Subcutaneous abdominal adipose tissue (tissue), 5 donors: ENCODE data around the gene GOLIM4.
"Not testable (repeated sequence)": the region's sequence is repeated elsewhere in the genome, so short reads cannot be mapped to it uniquely, and the experiment has no call there.

ENCODE experiments used
- H3K27ac ChIP-seq: one replicate; pipeline ENCODE4 v1.7.0; 2013; ENCODE audit warnings: low read depth, mild to moderate bottlenecking, inconsistent platforms, low read length, moderate library complexity
- H3K27me3 ChIP-seq, 5 donors: one replicate each; pipeline ENCODE4 v1.7.0; 2013; ENCODE audit warnings: low read length in 5 of 5, inconsistent platforms in 1 of 5; ENCODE audit not compliant: control insufficient read depth in 5 of 5, insufficient read depth in 4 of 5
- H3K36me3 ChIP-seq, 5 donors: one replicate each; pipeline ENCODE4 v1.7.0; 2013; ENCODE audit warnings: low read length in 5 of 5; ENCODE audit not compliant: control insufficient read depth in 5 of 5, insufficient read depth in 5 of 5
- H3K4me1 ChIP-seq, 5 donors: one replicate each; pipeline ENCODE4 v1.7.0; 2013; ENCODE audit warnings: low read length in 5 of 5, mild to moderate bottlenecking in 3 of 5, moderate library complexity in 1 of 5; ENCODE audit not compliant: control insufficient read depth in 5 of 5, insufficient read depth in 5 of 5
- H3K4me3 ChIP-seq, 5 donors: one replicate each; pipeline ENCODE4 v1.7.0; 2013; ENCODE audit warnings: low read length in 5 of 5, low read depth in 1 of 5
- H3K9ac ChIP-seq, 5 donors: one replicate each; pipeline ENCODE4 v1.7.0; 2013; ENCODE audit warnings: low read length in 5 of 5, mild to moderate bottlenecking in 4 of 5, moderate library complexity in 3 of 5
- H3K9me3 ChIP-seq, 5 donors: one replicate each; pipeline ENCODE4 v1.7.0; 2013; ENCODE audit warnings: low read length in 5 of 5; ENCODE audit not compliant: control insufficient read depth in 5 of 5
- donor health status: healthy.
- donor health status: healthy.
- donor health status: healthy.
- donor health status: healthy.
- donor health status: healthy.

The GOLIM4 gene, protein sequence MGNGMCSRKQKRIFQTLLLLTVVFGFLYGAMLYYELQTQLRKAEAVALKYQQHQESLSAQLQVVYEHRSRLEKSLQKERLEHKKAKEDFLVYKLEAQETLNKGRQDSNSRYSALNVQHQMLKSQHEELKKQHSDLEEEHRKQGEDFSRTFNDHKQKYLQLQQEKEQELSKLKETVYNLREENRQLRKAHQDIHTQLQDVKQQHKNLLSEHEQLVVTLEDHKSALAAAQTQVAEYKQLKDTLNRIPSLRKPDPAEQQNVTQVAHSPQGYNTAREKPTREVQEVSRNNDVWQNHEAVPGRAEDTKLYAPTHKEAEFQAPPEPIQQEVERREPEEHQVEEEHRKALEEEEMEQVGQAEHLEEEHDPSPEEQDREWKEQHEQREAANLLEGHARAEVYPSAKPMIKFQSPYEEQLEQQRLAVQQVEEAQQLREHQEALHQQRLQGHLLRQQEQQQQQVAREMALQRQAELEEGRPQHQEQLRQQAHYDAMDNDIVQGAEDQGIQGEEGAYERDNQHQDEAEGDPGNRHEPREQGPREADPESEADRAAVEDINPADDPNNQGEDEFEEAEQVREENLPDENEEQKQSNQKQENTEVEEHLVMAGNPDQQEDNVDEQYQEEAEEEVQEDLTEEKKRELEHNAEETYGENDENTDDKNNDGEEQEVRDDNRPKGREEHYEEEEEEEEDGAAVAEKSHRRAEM

DNA sequence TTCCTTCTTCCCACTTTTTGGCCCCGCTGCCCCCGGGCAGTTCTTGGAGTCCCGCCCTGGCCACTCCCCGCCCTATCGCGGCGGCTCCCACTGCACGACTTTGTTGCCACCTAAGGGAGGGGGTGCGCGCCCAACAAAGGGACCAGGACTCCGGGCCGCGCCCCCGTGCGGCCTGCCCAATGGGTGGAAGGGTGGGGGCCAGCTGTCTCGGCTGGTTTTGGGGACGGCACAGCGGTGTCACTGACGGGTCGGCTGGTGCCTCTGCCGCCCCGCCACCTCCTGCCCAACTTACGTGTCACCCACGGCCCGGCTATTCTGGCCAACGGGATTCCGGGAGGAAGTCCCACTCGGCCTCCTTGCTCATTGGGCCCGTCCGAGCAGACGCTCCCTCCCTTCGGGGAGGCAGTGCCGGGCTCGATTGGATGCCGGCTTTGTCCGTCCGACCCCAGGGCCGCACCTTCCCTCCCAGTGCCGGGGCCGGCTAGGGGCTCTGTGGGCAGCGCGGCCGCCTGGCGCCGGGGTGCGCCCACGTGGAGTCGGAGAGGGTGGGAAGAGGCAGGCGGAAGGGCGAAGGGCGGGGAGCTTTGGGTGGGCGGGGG, at the start of gene GOLIM4:
TSS of gene GOLIM4 (minus strand) at position 314 of the 599 bp plus-strand sequence. CDS start 639 bp downstream, outside the sequence.
- Histone ChIP-seq H3K4me3 (peak within 1 kb of the TSS; percentile 80 to 90 (median 90)), H3K4me1 (peaks cover 2 to 37% (median 29%) of the 10 kb centered on the region in 5 donors), H3K27me3 (no peaks in the 10 kb centered on the region), H3K27ac (peak within 1 kb of the TSS; percentile 91), H3K36me3 (no peaks in the 10 kb centered on the region), H3K9ac (peak within 1 kb of the TSS; percentile 45 to 90 (median 82)), H3K9me3 (no peaks in the 10 kb centered on the region)

DNA sequence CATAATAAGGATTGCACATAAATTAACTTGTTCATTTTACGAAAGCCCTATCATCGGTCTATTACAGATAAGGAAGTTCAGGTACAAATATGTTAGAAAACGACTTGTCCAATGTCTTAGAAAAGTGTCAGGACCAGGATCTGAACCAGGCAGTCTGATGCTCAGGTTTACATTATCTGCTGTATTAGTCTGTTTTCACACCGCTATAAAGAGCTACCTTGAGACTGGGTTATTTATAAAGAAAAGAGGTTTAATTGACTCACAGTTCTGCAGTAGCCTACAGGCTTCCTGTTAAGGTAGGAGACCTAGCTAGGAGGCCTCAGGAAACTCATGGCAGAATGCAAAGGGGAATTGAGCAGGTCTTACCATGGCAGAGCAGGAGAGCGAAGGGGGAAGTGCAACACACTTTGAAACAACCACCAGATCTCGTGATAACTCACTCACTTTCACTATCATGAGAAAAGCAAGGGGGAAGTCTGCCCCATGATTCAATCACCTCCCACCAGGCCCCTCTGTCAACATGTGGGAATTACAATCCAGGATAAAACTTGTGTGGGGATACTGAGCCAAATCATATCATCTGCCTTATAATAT, 45.8 kb upstream of the GOLIM4 start:
- Histone ChIP-seq H3K27ac (no peak overlapping the region), H3K27me3 (no peaks in the 10 kb centered on the region), H3K4me3 (no peak overlapping the region), H3K9ac (no peak overlapping the region), H3K36me3 (no peaks in the 10 kb centered on the region), H3K4me1 (no peaks in the 10 kb centered on the region), H3K9me3 (no peaks in the 10 kb centered on the region)

DNA sequence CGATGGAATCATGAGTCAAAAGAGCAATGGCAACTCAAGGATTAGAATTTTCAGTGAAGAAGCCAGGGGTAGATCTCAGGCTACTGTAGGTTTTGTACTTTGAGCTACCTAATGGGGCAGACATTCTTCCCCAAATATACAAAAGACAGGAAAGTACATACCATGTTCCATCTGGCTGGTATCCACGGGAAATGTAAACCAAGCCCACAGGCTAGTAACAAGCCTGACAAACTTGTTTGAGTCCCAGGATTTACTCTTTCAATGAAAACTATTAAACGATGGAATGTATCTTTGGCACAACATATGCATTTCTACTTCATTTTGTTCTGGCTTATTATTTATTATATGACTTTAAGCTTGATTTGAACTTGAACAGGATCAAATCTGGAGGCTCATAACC, 44.2 kb upstream of the GOLIM4 start:
- no peaks in the 10 kb centered on the region for H3K36me3 ChIP-seq
- no peak overlapping the region for H3K4me3 ChIP-seq

DNA sequence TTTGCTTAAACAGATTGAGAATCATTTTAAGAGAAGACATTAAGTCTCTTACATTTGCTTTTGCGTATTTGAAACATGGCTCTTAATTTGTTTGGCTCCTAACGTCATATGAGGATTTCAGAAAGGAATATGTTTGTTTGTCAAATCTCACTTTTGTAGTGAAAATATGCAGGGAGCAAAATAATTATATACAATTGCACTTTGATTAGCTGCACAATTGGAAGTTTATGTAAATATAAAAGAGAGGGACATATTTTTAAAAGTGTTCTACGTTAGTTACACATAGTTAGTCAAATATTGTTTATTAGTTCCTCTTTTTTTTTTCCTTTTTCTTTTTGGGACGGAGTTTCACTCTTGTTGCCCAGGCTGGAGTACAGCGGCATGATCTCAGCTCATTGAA, 42.7 kb upstream of the GOLIM4 start:
- H3K4me1 ChIP-seq = no peaks in the 10 kb centered on the region
- H3K36me3 ChIP-seq = no peaks in the 10 kb centered on the region
- no peak overlapping the region for H3K27ac ChIP-seq
- H3K27me3 ChIP-seq = no peaks in the 10 kb centered on the region
- no peak overlapping the region for H3K4me3 ChIP-seq
- H3K9ac ChIP-seq = no peak overlapping the region
- H3K9me3 ChIP-seq = no peaks in the 10 kb centered on the region

More for the DNA sequence above, 44.2 kb upstream of the GOLIM4 start:
- Histone ChIP-seq H3K9me3 (no peaks in the 10 kb centered on the region), H3K9ac (no peak overlapping the region), H3K27me3 (no peaks in the 10 kb centered on the region), H3K27ac (no peak overlapping the region), H3K4me1 (no peaks in the 10 kb centered on the region)

DNA sequence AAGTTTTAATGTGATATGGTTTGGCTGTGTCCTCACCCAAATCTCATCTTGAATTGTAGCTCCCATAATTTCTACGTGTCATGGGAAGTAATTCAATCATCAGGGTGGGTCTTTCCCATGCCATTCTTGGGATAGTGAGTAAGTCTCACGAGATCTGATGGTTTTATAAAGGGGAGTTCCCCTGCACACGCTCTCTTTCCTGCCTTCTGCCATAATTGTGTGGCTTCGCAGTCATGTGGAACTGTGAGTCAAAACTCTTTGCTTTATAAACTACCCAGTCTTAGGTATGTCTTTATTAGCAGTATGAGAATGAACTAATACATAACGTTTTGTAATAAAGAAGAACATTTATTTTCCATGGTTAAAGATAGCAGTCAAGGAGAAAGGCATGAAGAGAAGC, 39.2 kb upstream of the GOLIM4 start:
- H3K27ac ChIP-seq = no peak overlapping the region
- H3K27me3 ChIP-seq = no peaks in the 10 kb centered on the region
- H3K9ac ChIP-seq = no peak overlapping the region
- H3K4me1 ChIP-seq = no peaks in the 10 kb centered on the region
- no peak overlapping the region for H3K4me3 ChIP-seq
- H3K36me3 ChIP-seq = no peaks in the 10 kb centered on the region
- H3K9me3 ChIP-seq = no peaks in the 10 kb centered on the region

DNA sequence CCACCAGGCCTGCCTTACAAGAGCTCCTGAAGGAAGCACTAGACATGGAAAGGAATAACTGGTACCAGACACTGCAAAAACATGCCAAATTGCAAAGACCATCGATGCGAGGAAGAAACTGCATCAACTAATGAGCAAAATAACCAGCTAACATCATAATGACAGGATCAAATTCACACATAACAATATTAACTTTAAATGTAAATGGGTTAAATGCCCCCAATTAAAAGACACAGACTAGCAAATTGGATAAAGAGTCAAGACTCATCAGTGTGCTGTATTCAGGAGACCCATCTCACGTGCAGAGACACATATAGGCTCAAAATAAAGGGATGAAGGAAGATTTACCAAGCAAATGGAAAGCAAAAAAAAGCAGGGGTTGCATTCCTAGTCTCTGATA, 34.5 kb upstream of the GOLIM4 start:
- not testable (repeated sequence) for H3K27me3 ChIP-seq, H3K4me3 ChIP-seq, H3K27ac ChIP-seq, H3K9me3 ChIP-seq, H3K9ac ChIP-seq, H3K4me1 ChIP-seq, H3K36me3 ChIP-seq

DNA sequence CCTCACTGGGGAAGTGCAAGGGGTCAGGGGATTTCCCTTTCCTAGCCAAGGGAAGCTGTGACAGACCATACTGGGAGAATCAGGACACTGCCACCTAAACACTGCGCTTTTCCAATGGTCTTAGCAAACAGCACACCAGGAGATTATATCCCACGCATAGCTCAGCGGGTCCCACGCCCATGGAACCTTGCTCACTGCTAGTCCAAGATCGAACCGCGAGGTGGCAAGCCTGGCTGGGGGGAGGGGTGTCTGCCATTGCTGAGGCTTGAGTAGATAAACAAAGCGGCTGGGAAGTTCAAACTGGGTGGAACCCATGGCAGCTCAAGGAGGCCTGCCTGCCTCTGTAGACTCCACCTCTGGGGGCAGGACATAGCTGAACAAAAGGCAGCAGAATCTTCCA, 32.7 kb upstream of the GOLIM4 start:
- not testable (repeated sequence) for H3K9me3 ChIP-seq, H3K36me3 ChIP-seq, H3K27me3 ChIP-seq, H3K9ac ChIP-seq, H3K4me3 ChIP-seq, H3K27ac ChIP-seq, H3K4me1 ChIP-seq

DNA sequence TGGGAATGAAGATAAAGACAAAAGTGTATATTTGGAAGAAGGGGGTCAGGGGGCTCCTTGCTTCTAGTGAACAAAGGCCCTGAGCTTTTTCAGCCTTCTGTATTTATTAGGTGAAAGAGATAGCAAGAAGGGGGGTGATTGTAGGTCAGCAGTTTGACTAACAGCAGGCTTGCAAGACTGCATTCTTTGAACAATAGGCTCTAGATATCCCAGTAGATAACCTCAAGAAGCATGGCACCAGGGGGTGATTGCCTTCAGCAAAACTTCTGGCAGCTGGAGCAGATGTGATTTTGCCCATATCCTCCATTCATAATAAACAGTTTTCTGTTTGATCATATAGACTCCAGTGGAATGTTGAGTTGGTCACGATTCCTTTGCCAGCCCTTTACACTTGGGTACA, 31.7 kb upstream of the GOLIM4 start:
- Histone ChIP-seq H3K4me3 (no peak overlapping the region), H3K9ac (no peak overlapping the region), H3K27me3 (no peaks in the 10 kb centered on the region), H3K9me3 (no peaks in the 10 kb centered on the region), H3K4me1 (peaks cover 0 to 6% (median 4%) of the 10 kb centered on the region in 5 donors), H3K36me3 (no peaks in the 10 kb centered on the region), H3K27ac (no peak overlapping the region)

DNA sequence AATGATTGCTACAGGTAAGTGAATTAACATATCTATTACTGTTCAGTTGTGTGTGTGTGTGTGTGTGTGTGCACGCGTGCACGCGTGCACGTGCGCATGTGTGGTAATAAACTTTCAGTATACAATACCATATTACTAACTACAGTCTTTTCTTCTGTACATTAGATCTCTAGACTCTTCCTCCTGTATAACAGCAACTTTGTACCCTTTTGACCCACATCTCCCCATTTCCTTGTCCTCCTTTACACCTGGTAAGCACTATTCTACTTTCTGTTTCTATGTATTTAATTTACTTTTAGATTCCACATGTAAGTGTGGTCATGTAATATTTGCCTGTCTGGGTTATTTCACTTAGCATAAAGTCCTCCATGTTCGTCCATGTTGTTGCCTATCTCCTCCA, 29.1 kb upstream of the GOLIM4 start:
- H3K4me1 ChIP-seq = peaks cover 0 to 10% (median 4%) of the 10 kb centered on the region in 5 donors
- no peaks in the 10 kb centered on the region for H3K27me3 ChIP-seq
- no peaks in the 10 kb centered on the region for H3K9me3 ChIP-seq
- H3K9ac ChIP-seq = no peak overlapping the region
- H3K27ac ChIP-seq = no peak overlapping the region
- no peak overlapping the region for H3K4me3 ChIP-seq
- H3K36me3 ChIP-seq = no peaks in the 10 kb centered on the region

DNA sequence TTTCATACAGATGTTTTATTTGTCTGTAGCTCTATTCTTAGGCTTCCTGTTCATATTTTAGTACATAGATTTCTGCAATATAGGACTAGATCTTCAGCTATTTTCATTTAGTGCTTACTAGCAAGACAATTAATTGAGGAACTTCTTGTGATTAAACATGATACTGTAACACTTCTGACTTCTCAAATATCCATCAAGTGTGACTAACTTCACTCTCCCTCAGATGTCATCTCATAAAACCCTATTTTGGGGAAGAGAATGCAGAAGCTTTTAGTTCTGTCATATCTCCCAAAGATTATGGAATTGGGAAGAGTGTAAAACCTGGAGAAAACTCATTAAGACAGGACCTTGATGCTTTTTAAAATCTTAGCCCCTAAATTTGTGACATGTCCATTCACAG, 28.6 kb upstream of the GOLIM4 start:
- H3K27ac ChIP-seq = no peak overlapping the region
- peaks cover 0 to 10% (median 4%) of the 10 kb centered on the region in 5 donors for H3K4me1 ChIP-seq
- no peaks in the 10 kb centered on the region for H3K36me3 ChIP-seq
- no peaks in the 10 kb centered on the region for H3K27me3 ChIP-seq
- no peak overlapping the region for H3K4me3 ChIP-seq
- no peaks in the 10 kb centered on the region for H3K9me3 ChIP-seq
- H3K9ac ChIP-seq = no peak overlapping the region
